DMS 273 (cell line): ENCODE results near the gene PRLH.

Source experiments
- DNase-seq: peaks from one replicate; lab custom pipeline; 2025; ENCODE audit not compliant: unreplicated experiment; lab: John Stamatoyannopoulos, UW

The PRLH gene

DNA sequence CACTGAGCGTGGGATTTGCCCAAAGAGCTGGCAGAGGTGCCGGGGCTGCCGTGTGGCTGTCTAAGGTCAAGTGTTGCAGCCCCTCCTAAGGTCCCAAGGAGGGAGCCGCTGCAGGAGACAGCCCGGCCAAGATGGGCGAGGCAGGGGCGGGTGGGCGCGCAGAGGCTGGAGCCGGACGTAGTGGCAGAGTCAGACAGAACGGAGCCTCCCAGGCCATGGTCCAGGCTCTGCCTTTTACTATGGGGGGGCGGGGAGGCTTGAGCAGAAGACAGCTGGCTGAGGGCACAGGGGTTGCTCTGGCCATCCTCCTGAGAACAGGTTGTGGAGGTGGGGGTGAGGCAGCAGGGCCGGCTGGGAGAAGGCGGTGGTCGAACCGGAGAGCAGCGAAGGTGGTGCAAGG is 27.5 kb upstream of the PRLH start:
- DNase-seq = no peak

DNA sequence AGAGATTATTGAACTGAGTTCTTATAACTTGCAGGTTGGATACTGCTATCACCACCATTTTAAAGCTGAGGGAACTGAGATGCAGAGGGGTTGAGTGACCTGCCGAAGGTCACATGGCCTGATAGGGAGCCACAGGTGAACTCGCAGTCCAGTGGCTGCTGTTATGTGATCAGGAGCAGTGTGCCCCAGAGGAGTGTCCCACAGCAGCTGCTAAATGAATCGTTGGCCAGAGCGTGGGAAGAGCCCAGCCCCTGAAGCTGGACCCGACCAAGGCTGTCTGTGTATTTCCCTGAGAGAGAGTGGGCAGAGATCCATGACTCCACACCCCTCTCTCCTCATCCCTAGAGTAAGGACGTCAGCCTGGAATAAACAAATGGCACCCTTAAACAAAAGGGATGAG is 26.7 kb upstream of the PRLH start:
- no peak for DNase-seq

GRCh38 chr2:237540223-237540775 is 26.1 kb upstream of the PRLH start:
- DNase-seq = peak; percentile 91

DNA sequence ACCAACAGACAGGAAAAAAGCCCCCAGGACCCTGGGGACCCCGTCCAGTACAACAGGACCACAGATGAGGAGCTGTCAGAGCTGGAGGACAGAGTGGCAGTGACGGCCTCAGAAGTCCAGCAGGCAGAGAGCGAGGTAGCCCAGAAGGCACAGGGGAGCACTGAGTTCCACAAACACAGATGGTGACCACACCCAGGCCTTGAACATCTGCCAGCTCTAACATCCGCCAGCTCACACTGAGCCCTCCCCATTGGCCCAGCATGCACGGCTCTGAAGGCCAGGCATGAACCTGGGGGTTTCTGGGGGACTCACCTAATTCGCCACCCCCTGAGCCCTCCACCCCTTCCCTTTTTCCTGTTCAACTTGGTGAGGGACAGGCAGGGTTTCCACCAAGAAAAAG is 25.6 kb upstream of the PRLH start:
- DNase-seq = peak; percentile 92

DNA sequence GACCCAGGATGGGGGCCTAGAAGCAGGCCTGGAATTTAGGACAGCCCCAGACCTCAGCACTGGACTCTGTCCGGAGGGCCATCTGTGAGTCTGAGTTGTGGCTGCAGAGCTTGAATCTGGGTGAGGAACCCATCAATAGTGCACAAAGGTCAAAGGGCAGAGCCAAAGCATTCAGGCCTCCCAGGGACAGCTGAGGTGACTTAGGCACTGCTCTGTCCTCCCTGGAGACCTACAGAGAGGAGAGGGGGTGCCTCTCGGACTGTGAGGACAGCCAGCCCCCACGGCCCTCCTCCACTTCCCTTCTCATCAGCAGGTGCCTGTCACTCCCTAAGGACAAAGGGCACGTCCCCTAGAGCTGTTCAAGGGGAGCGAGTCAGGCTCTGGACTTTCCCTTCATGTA is 25.1 kb upstream of the PRLH start:
- no peak for DNase-seq

DNA sequence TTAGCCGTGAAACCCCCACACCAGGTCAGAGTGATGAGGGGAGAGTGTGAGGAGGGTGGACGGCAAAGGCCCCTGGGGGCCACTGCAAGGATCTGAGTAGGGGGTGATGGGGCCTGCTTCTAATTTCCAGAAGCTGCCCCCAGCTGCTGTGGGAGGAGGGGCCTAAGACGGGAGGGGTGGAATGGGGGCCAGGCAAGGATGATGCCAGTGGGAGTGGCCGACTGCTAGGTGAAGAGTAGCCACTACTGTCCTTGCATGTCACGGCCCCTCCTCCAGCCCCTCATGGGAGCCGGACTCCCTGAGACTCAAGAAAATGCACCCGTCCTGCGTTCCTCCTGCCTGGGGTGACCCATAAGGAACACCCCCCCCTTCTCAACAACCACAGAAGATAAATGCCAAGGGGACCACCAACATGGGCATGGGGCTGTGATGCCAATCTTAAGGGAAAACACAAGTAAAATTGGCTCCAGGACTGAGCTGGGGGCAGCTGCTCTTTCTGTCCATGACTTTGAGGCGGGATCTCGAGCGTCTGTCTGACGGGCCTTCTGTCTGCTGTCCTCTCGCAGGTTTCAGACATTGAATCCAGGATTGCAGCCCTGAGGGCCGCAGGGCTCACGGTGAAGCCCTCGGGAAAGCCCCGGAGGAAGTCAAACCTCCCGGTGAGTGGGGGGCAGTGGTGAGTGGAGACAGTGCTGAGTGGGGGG is 24.2 kb upstream of the PRLH start:
- DNase-seq = peak; percentile 38

DNA sequence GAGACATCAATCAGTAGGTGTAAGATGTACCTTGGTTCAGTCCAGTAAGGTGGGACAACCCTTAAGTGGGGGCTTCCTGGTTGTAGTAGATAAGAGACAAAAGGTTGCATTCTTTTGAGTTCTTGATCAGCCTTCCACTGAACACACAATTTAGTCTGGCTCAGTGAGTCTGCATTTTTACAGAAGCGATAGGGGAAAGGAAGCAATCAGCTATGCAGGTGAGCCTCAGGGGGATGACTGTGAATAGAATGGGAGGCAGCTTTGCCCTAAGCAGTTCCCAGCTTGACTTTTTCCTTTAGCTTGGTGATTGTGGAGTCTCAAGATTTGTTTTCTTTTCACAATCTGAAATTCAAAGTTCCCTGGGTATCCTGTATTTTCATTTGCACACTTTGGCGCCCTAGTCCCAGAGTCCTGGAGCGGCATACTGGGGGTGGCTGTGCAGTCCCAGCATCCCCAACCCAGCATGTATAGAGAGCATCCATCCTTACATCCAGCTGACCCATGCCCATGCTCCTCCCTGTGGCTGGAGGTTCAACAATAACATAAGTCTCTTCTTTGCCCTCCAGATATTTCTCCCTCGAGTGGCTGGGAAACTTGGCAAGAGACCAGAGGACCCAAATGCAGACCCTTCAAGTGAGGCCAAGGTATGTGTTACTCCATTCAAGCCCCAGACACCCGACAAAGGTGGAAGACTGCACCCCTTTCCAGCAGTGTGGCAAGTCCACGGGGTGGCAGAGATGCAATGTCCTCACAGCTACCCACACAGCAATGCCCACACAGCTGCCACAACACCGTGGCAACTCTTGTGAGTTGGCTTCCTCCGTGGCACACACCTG is 20.1 kb upstream of the PRLH start:
- no peak for DNase-seq

GRCh38 chr2:237546876-237547395 is 19.4 kb upstream of the PRLH start:
- DNase-seq = no peak

DNA sequence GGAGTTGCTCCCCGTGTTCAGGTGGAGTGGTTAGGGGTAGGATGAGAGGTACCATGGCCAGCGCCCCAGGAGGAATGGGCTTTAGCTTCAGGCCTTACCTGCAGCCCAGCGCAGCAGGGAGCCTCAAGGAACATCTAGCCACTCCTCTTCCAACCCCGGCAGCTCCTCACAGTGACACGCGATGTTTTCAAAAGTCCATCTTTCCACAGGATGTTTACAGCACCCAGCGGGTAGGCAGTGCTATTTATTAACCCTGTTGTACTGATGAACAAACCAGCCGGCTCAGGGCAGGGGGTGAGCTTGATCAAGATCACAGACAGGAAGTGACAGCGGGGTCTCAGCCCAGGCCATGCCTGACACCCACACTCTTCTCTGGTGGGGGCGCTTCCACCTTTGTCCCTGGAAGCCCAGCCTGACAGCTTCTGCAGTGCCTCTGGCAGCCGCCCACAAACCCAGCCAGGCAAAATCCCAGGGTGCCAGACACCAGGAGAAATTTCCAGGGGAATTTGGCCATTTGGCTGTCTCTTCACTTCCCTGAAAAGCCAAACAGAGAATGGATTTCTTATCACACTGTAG is 18.4 kb upstream of the PRLH start:
- DNase-seq = no peak

GRCh38 chr2:237549216-237549615 is 17.2 kb upstream of the PRLH start:
- DNase-seq = no peak

DNA sequence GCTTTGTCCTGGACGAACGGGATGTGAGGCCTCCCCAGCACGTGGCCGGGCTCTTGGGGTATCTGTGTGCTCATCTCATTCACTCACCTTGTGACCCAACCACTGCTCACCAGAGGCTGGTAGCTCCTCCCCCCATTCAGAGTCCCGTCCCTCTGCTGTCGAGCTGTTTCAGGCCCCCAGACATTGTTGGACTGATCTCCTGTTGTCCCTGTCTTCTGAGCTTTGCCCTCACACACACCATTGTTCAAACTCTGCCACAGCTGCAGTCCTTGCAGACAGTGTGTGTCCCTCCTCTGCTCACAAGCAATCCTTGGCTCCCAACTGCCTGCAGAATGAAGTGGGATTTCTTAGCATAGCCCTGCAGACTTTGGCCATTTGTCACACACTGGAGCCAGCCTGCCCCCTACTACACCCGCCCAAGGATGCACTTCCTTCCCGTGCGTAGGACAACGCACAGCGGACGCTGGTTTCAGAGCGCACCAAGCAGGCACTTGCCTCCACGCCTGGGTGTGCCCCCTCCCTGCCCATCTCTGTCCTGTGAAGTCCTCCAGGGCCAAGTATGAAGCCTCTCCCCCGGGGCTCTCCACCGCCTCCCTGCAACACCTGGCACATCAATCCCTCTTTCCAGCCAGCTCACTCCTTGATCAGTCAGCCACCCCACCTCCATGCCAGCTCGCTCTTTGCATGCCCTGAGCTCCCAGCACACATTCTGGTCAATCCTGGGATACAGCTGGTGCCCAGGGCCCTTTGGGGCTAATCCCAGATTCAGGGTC is 16.5 kb upstream of the PRLH start:
- no peak for DNase-seq

GRCh38 chr2:237551071-237551574 is 15.3 kb upstream of the PRLH start:
- DNase-seq = no peak

GRCh38 chr2:237552908-237553307 is 13.5 kb upstream of the PRLH start:
- DNase-seq = no peak

- no peak for DNase-seq
Measured at GRCh38 chr2:237553948-237554347, 12.4 kb upstream of the PRLH start.

- DNase-seq = no peak
Measured at GRCh38 chr2:237555560-237555959, 10.8 kb upstream of the PRLH start.

- DNase-seq = no peak
Measured at GRCh38 chr2:237556773-237557632, 9.4 kb upstream of the PRLH start.

DNA sequence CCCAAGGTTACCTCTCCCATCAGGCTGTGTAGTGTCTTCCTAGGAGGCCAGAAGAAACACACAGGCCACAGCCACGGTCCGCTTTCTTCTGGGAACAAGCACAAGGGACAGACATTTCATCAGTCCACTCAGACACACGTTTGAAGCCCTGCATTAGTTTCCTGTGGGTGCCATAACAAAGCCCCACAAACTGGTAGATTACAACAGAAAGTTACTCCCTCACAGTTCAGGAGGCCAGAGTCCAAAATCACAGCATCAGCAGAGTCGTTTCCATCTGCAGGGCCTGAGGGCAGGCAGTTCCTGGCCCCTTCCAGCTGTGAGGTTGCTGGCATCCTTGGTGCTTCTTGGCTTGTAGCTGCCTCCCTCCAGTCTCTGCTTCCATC is 8.8 kb upstream of the PRLH start:
- DNase-seq = no peak

DNA sequence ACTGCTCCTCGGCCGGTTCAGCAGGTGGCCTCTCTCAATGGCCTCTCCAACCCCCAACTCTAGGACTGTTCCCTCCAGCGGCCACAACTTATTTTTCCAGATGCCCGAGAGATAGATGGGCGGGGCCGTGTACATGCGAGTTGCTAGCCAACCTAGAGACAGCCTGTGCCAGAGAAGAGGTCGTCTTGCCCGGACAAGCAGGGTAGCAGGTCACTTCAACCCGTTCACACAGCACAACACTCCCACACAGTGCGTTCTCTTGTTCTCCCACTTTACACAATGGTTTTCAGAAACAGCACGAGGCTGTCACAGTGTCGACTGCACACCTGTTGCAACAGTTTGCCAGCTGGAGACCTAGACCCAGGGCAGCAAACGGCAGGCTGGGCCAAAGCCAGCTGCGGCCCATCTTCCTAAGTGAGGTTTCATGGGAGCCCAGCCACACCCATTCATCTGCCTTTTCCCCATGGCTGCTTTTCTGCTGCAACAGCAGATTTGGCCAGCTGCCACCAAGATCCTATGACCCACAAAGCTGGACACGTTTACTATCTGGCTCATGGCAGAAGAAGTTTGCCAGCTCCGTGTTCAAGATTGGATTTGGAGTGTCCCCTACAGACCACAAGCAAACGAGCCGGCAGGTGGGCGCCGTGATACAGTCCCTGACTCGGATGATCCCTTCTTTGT is 7.3 kb upstream of the PRLH start:
- peak; percentile 91 for DNase-seq

GRCh38 chr2:237561221-237561620 is 5.2 kb upstream of the PRLH start:
- no peak for DNase-seq
